MCF 10A (cell line): ENCODE results near the gene MACF1. TPM values are rescaled to one million over a fixed set of nuclear protein-coding genes. Genes with fewer than 3 reads are reported as not detected.
A peak's percentile ranks its signal among the peaks of the same experiment; 100 is the strongest.
"Not testable (repeated sequence)": the region's sequence is repeated elsewhere in the genome, so short reads cannot be mapped to it uniquely, and the experiment has no call there.

Experiments used
- BruUV-seq: library from RNA; stranded (reverse); fragments of 400-500 nt; replicated peaks from 2 replicates; lab custom pipeline; 2021; lab: Mats Ljungman, UMichigan
- CTCF ChIA-PET: fragments of 300-600 bp; sonication (Branson Sonifier 250); formaldehyde crosslinking; extraction: SDS; loops from one replicate; lab custom pipeline; 2021; ENCODE audit warnings: antibody characterized with exemption, inconsistent platforms; lab: Yijun Ruan, JAX
- POLR2A ChIA-PET: fragments of 300-600, 350-650 bp; sonication (Branson Sonifier 250); formaldehyde crosslinking; extraction: SDS; loops from one replicate; lab custom pipeline; 2020; ENCODE audit warnings: antibody characterized with exemption, inconsistent platforms; lab: Yijun Ruan, JAX
- DNase-seq: peaks from one replicate; pipeline ENCODE4 v3.0.0-alpha.2; 2018; ENCODE audit not compliant: unreplicated experiment
- H3K27ac Mint-ChIP-seq: one replicate; pipeline ENCODE4 v1.8.0; 2022; ENCODE audit warnings: mild to moderate bottlenecking, low read depth, mixed read lengths; ENCODE audit not compliant: unreplicated experiment
- H3K27me3 Mint-ChIP-seq: one replicate; pipeline ENCODE4 v1.8.0; 2022; ENCODE audit warnings: mixed read lengths; ENCODE audit not compliant: insufficient read depth, unreplicated experiment
- H3K36me3 Mint-ChIP-seq: one replicate; pipeline ENCODE4 v1.8.0; 2022; ENCODE audit warnings: mild to moderate bottlenecking, moderate library complexity, mixed read lengths; ENCODE audit not compliant: insufficient read depth, unreplicated experiment
- H3K4me1 Mint-ChIP-seq: one replicate; pipeline ENCODE4 v1.8.0; 2022; ENCODE audit warnings: mixed read lengths; ENCODE audit not compliant: insufficient read depth, unreplicated experiment
- H3K4me3 Mint-ChIP-seq: one replicate; pipeline ENCODE4 v1.8.0; 2022; ENCODE audit warnings: mild to moderate bottlenecking, moderate library complexity, mixed read lengths; ENCODE audit not compliant: unreplicated experiment
- H3K9me3 Mint-ChIP-seq: one replicate; pipeline ENCODE4 v1.8.0; 2022; ENCODE audit warnings: mixed read lengths; ENCODE audit not compliant: unreplicated experiment
- CTCF ChIP-seq: fragments of 200-600 bp; IDR thresholded peaks from one replicate; pipeline ENCODE4 v1.8.0; 2022; ENCODE audit warnings: antibody characterized with exemption, mild to moderate bottlenecking; ENCODE audit not compliant: unreplicated experiment
- intact Hi-C: fragments of 100-400 bp; cut with micrococcal nuclease; formaldehyde crosslinking; loops from 2 replicates; pipeline ENCODE4 v1.14.1; 2022
- total RNA-seq: library from RNA; stranded (reverse); gene quantifications from 2 replicates; pipeline ENCODE4 v1.2.3, GENCODE V29; 2022

MACF1 gene
- total RNA-seq, 1 experiment from 2014 or later: 188 TPM

GRCh38 chr1:39446986-39447567, 242.6 kb downstream of the MACF1 start:
- intact Hi-C loops: no loop called here
- TF ChIP-seq CTCF: no peak
- Mint-ChIP-seq H3K4me3 (no peak overlapping the region), H3K27ac (no peak overlapping the region), H3K36me3 (peaks cover 93% of the 10 kb centered on the region), H3K4me1 (no peaks in the 10 kb centered on the region), H3K27me3 (no peaks in the 10 kb centered on the region), H3K9me3 (no peaks in the 10 kb centered on the region)
- DNase-seq: no peak
- BruUV-seq: no TSS peak
- CTCF ChIA-PET: interaction anchor here (0.6 kb wide), 3 partner anchors 32 to 129 kb away, joined by 3 to 5 read pairs (median 3); no protein-coding TSS in a partner anchor
- POLR2A ChIA-PET: interaction anchor here (0.6 kb wide), 1 partner anchor 126 kb away, joined by 5 read pairs; no protein-coding TSS in a partner anchor

GRCh38 chr1:39450041-39450440, 245.5 kb downstream of the MACF1 start:
- H3K4me1 Mint-ChIP-seq, H3K27me3 Mint-ChIP-seq, H3K27ac Mint-ChIP-seq, BruUV-seq, H3K9me3 Mint-ChIP-seq, intact Hi-C loops, H3K4me3 Mint-ChIP-seq, POLR2A ChIA-PET: not testable (repeated sequence)
- CTCF ChIA-PET: interaction anchor here (0.9 kb wide), 1 partner anchor 19 kb away, joined by 4 read pairs; no protein-coding TSS in a partner anchor
- DNase-seq: peak; percentile 16
- H3K36me3 Mint-ChIP-seq: peaks cover 94% of the 10 kb centered on the region

GRCh38 chr1:39450956-39451606, 246.6 kb downstream of the MACF1 start:
- peaks cover 94% of the 10 kb centered on the region for H3K36me3 Mint-ChIP-seq
- H3K4me3 Mint-ChIP-seq: no peak overlapping the region

GRCh38 chr1:39452081-39452480, 247.6 kb downstream of the MACF1 start:
- no peaks in the 10 kb centered on the region for H3K4me1 Mint-ChIP-seq
- H3K4me3 Mint-ChIP-seq: no peak overlapping the region
- no TSS peak for BruUV-seq
- ChIA-PET POLR2A (no interaction called here), CTCF (interaction anchor here (0.5 kb wide), 1 partner anchor 162 kb away, joined by 3 read pairs; no protein-coding TSS in a partner anchor)
- intact Hi-C loops: no loop called here
- H3K27ac Mint-ChIP-seq: no peak overlapping the region
- no peak for TF ChIP-seq CTCF
- H3K27me3 Mint-ChIP-seq: no peaks in the 10 kb centered on the region
- H3K9me3 Mint-ChIP-seq: no peaks in the 10 kb centered on the region
- DNase-seq: no peak
- peaks cover 96% of the 10 kb centered on the region for H3K36me3 Mint-ChIP-seq

More at GRCh38 chr1:39450956-39451606, 246.6 kb downstream of the MACF1 start:
- POLR2A ChIA-PET: interaction anchor here (0.6 kb wide), 1 partner anchor 31 kb away, joined by 4 read pairs; no protein-coding TSS in a partner anchor
- CTCF ChIA-PET: interaction anchor here (0.7 kb wide), 1 partner anchor 1419 kb away, joined by 3 read pairs; no protein-coding TSS in a partner anchor
- H3K4me1 Mint-ChIP-seq: no peaks in the 10 kb centered on the region
- DNase-seq: peak; percentile 59
- no peaks in the 10 kb centered on the region for H3K9me3 Mint-ChIP-seq
- BruUV-seq: no TSS peak
- intact Hi-C loops: no loop called here
- no peaks in the 10 kb centered on the region for H3K27me3 Mint-ChIP-seq
- H3K27ac Mint-ChIP-seq: no peak overlapping the region
- TF ChIP-seq CTCF: no peak
